DMS79 treated with DMSO at 0.1 percent for 48 hours (cell line): ENCODE measurements around the gene SATB1.

ENCODE experiments used
- DNase-seq: peaks from one replicate; lab custom pipeline; 2025; lab: John Stamatoyannopoulos, UW

Gene SATB1

DNA sequence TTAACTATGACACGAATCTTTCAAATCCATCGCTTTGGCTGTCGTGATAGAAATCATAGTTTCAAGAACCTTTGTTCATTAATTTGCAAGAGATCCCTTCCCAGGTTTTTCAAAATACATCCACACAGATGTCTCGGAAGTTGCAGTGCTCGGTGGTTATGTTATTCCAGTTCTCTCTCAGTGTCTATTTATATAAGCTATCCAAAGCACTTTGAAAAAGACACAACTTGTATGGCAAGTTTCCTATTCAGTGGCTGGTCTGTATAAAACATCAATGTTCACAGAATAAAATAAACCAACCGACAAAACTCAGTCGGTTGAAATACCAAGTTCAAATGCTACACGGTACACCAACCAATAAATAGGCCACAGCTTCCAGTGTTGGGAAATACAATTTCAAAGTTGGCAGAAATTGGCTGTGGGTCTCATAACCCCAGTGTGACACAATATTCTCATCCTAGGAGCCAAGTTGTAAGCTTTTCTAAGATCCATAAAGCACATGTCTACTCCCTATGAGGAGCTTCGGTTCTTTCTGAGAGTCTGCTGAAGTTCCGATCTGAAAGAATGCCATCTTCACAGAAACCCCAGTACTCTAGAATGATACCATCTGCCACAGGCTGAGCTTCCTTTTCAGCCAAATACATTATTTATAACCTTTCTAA lies 23.7 kb downstream of the SATB1 start:
- no peak for DNase-seq

DNA sequence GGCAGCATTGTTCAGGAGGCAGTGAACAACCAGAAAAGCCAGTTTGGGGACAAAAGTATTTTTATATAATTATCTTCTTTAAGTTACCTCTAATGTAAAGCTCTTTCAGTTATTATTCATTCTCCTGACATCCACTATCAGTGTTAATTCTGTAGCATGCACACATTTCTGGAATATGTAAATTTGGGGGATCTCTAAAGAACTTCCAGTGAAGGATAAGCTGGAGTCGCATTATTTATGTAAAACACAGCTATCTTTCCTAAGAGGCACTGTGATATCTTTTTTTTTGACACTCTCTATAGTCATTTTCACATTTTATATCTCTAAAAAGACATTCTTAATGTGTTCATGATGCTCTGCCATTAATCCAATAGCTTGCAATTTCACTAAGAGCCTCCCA lies 26.7 kb downstream of the SATB1 start:
- no peak for DNase-seq

DNA sequence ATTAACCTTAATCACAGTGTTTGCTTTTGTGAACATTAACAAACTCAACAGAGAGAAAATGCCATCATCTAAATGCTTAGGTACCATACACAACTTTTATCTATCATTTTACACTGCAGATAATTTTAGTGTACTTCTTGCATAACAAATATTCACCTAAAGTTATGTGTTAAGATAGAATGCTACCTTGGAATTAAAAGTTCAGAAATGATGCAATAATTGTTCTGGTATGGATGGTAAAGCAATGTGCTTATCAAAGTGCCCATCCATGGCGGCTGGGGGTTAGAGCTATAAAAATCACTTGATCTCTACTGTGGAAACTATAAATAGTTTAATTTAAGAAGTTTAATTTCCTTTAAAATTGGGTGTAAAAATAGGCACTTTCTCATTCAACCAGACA lies 28.7 kb downstream of the SATB1 start:
- DNase-seq: no peak

DNA sequence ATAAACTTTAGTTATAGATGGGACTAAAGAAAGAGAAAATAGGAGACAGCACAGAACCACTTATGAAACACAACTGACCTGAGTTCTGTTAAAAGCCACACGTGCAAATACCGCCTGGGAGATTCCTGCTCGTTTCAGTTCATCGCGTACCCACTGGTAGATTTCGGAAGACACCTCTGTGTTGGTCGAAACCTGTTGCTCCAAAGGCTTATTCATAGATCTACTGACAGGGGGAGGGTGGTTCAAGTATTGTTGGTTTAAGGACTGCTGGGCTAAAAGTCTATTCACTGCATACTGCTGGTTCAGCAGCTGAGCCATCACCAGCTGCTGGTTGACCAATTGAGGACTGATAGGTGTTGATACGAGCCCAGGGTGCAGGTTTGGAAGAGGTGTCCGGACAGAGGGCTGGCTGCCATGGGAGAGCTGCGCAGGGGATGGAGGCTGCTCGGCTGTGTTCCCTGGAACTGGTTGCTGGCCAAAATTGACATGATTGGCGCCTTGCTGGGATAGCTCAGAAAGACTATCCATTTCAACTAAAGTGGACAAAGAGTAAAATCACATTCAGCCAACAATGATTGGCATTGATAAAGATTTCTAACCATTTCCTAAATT lies 30.6 kb downstream of the SATB1 start:
- no peak for DNase-seq

DNA sequence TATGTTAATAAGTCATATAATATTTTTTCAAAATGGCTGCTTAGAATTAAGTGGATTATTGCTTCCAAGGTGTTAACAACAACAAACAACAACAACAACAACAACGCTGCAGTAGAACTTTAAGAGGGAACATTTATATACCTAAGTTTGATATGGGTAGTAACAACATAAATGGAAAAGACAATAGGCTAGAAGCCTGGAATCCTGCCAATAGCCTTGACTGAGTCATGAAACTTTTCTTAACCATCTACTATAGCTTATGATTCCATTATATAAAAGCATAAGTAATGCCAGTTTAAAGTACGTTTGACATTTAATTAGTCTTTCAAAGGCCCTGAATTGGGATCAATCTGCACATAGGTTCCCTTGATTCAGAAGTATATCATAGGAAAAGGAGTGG lies 31.2 kb downstream of the SATB1 start:
- no peak for DNase-seq

DNA sequence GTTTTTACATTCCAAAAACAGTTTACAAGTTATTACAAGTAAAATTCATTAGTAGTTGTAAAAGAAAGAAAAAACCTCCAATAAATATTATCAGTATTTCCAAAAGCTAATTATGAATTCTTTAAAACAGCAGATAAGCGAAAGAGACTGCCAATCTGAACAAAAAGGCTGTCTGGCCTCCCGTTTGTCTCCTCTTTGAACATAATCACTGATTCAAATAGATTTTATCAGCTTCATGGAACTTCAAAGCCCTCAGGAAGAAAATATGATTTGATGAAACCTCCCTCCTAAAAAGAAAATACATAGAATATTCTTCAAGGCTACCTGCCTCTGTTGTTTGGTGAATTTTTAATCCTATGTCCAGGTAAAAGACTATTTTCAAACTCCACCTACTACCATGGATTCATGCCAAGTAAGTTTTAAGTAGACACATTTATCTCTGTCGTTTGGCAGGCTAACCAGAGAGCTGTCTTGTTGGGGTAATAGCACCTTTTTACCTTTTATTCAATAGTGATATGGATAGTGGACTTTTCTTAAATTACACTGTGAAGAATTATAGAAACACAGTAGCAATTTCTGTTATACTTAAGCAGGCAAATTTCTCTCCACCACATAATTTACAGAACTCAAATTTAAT lies 35.0 kb downstream of the SATB1 start:
- DNase-seq: no peak

DNA sequence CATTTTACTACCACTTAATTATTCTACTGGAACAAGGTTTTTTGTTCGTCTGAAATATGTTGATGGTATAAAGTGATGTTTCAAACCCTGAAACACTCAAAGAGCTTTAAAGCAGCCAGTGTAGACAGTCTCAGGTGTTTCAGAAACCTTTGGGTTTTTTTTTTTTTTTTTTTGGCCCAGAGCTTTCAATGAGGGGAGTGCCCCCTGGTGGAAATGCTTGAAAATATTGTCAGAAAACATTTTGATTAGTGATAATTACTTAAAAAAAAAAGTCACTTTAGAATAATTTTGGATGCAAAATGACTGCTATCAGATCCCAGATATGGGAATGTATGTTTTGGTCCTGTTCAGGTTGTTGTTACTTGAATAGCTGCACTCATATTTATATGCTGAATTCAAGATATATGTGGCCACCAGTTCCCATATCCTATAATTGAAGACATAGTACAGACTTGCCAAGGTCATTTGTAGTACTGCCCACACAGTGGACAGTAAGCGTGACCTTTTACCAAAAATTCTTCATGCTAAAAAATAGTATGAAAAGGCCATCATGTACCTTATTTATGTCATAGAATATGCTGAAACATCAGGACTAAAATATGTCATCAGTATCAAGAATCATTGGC lies 35.9 kb downstream of the SATB1 start:
- DNase-seq: no peak

DNA sequence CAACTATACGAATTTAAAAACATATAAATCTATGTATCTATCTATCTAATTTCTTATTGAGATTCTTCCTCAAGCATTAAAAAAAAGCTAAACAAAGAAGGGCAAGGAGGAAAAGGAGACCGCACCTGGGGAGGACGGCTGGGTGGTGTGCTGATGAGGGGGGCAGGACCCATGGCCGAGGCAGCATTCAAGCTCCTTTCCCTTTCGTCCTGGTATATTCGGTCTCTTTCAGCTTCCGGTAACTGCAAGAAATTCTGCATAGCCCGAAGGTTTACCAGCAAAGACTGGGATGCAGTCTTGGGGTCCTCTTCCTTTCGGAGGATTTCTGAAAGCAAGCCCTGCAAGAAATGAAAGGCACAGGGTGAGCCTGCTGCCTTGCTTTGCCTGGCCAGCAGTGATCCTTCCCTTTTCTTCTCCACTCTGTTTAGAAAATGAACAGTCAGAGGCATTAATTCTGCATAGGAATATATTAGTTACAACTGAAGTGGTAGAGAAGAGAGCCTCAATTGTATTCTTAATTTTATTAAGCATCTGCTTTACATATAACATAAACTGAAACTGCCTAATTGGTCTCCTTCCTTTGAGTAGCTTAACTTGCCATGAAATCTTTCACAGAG lies 38.8 kb downstream of the SATB1 start:
- DNase-seq: no peak

DNA sequence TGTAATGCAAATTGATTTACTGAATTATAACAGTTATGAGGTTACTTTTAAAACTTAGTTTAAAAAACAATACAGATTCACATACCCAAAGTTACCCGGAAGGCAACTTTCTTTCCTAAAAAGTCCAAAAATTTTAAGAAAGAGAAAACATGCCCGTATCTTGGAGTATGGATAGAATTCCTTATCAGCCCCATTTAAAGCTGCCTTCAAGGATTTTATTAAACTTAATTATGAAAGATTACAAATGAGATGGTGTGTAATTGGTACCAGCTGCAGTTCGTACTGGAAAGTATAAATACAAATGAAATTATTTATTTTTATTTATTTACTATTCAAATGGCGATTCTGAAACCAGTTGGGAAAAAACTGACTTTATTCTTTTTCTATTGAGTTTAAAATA lies 39.4 kb downstream of the SATB1 start:
- DNase-seq: no peak

DNA sequence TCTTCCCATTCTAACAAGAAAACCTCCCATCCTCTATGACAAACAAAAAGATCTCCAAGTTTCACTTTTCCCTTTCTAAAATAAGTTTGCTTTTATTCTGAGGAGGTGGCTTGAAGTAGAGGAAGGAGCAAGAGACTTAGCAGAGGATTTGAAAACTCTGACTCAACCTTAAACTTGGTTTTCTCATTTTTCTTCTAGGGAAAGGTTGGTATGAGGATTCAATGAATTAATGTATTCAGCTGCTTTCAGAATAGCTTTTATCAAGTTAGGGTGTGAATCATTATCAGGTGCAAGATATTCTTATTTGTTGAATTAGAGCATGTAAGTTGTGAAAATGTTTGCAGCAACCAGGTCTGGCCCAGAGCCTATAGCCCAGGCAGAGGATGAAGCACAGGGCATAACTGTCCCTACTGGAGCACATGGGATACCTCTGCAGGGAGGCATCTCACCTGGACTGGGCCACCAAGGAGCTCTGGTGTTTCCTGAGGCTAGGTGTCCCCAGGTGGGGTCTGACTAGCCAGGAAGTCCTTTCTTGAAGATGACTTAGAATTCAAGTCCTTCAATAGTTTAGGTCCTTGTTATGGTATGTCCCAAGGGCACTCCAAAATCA lies 42.3 kb downstream of the SATB1 start:
- no peak for DNase-seq

DNA sequence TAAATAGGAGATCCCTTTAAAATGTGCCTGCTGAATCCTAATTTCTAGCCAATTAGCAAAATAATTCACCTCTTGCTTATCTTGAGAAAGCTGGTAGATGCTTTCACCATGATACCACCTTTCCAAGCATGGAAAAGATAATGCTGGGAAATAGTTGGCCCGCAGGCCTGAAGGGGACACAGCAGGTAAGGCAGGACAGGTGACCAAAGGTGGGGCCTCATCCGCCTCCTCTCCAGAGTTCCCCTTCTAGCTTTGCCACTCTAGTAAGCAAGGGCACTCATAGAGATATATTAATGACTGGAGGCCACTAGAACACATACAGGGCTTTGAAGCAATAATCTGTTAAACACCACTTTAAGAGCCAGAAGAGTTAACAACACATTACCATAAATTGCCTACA lies 45.5 kb downstream of the SATB1 start:
- DNase-seq: no peak

DNA sequence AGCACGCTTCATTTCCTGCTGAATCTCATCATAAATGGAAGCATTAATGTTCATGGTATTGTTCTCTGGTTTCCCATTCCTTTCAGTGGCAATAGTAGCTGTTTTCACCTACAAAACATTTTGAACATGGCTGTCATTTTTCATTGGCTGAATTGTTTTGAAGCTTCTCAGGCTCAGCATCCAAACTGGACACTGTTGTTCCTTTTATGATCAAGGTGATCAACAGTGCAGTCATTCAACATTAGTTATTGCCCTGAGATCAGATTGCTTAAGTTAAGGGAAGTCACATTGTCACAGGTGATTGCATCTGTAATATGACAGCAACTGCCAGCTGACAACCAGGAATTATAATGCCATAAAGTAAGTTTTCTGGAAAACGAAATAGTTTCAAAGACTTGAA lies 46.9 kb downstream of the SATB1 start:
- no peak for DNase-seq

DNA sequence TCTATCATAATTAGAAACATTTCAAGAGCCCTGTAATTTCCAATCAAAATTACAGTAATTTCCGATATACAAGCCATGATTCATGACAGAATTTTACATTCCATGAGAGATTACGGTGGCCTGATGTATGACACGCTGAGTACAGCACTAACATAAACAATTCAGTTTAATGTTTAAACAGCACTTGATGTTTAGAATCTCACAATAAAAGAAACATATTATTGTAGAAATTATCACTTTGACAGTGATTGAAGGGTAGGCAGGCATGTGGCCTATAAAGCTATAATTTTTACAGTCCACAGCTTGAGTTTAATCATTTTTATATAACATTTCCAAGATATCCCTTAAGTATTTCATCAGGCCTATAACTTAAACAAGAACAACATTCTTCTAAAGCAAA lies 48.5 kb downstream of the SATB1 start:
- no peak for DNase-seq

DNA sequence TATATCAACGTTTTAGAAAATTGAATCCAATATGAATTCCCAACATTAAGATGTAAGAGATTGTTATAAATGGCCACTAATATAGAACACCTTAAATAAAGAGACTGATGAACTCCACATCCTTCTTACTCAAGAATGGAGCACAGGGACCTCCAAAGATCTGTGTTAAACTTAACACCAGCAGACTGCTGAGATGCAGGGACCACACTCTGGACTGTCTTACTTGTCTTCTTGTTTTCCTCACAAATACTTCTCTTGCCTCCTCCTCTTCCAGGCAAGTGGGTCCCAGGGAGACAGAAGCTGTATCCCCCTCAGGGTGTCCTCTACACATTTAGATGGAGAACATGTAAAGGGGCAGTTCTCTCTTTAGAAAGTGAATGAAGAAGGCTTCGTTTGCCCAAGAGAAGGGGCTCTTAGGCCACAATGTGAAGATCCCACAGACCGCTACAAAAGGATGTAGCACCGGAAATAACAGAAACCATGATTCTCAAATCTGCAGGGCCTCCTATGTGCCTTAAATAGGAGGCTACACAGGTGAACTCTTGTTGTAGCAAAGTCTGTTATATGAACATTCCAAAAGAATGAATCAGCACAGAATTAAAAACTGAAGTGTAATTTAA lies 52.2 kb downstream of the SATB1 start:
- no peak for DNase-seq

DNA sequence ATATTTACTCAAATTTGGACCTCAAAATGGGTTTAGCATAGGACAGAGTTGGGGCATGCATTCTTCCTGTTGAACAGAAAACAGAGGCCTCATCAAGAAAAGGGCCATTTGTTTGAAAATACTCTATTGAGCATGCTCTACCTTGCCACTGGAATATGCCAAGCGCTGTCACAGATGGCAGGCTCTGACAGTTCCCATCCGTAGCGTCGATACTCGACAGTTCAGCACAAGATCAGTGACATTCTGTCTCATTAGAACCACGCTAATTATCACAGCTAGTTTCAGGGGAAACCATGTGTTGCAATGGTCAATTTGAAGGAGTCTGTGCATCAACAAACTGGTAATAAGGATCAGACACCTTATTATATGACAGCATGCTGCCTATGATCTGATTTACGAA lies 54.5 kb downstream of the SATB1 start:
- no peak for DNase-seq

DNA sequence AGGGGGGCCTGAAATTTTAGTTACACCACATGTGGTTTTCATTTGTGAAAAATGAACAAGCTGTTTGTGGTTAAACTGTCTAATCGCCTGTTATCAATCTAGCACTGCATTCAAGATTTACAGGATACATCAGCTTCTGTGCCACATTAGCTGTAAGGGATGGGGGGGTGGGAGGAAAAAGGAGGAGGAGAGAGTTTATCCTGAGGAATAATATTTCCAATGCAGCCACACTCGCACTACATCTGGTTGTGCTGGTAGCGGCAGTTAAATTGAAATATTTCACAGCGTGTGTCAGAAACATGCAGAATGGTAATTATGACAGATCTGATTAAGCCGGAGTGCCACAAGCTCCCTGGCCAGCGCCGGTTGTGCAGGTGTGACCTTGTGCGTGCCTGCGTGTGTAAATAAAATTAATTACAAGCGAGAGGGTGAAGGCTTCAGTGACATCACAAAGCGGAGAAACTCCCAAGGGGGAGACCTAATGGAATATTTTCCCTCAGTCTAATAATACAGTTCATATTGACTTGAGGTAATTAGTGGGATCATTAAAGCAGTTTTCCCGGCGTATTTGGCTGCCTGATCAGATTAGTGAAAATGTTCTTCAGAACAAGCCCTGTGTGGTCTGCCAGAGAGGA lies 55.5 kb downstream of the SATB1 start:
- no peak for DNase-seq

DNA sequence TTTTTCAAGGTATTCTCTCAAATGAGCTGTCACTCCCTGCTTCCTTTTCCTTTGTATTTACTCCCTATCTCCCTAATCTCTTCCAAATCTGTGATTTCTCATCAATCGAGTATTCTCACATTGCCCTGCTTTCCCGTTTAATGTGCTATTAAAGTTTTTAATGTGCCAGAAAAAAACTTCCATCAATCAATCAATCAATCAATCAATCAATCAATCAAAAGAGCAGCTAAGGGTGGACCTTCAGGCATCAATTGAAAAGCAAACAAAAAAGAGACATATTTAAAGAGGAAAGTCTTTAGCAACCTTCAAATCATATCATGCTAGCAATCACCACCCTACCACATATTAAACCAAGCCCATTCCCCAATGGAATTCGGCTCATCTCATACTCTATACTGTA lies 58.9 kb downstream of the SATB1 start:
- DNase-seq: no peak

DNA sequence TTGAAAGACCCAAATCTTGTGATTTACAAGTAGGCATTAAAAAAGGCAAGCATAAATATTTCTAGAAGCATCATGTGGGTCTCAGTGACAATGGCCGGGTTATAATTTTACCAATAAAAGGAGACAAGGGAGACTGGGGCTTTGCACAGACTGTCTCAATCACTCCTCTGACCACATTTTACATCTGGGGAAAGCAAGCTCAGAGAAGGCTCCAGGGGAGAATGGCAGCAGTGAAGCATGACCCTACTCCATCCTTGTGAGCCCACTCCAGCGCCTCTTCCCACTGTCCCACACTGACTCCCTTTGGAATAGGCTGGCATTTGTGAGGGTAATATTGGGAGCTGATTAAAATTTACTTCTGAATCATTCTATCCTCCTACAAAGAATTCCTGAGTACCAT lies 61.8 kb downstream of the SATB1 start:
- no peak for DNase-seq

DNA sequence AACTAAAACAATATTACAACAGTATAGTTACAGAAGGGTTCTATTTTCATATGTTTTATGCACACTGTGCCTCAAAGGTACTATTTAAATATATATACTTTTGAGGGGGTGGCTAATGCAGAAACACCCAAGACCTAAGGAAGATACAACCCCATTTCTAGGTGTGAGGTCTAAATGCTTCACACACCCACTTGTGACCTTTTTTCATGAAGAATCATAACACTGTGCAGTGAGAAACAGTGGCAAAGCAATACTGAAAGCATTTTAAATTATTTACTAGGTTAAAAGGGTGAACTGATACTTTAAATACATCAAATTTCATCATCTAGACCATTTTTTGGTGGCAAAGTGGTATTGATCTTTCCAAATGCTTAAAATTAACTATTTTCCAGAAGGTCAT lies 67.4 kb downstream of the SATB1 start:
- DNase-seq: no peak

DNA sequence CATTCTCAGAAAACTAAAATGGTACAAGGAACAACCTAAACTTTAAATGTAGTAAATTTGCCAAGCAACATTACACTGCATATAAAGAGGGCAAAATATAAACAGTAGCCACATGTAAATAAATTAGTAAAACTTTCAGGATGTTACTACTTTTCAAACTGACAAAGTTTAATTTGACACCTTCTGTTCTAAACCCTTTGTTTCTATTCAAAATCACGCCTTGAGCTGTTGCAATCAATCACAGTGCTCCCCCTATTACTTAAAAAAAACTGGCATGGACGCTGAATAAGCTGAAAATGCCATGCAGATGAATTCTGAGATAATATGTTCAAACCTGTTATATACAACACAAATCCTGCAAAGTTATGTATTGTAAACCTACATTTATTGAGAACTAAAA lies 69.3 kb downstream of the SATB1 start:
- DNase-seq: no peak

DNA sequence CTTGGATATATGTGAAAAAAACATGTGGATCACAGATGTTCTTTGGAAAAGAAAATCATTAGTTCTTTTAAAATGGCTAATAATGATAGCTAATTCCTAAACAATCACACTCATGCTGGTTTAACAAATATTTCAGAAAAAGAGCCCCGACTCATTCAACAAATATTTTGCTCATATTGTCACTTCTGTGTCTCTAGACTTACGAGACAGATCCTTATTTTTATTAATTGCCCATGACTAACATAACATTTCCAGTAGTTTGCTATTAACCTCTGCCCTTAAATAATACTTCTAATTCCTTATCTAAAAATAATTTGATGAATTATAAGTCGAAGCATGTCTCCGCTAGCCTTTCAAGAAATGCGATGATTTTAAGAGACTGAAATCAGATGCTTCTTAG lies 70.4 kb downstream of the SATB1 start:
- DNase-seq: no peak
